ENCODE measurements around the gene ERICH6.

DNA sequence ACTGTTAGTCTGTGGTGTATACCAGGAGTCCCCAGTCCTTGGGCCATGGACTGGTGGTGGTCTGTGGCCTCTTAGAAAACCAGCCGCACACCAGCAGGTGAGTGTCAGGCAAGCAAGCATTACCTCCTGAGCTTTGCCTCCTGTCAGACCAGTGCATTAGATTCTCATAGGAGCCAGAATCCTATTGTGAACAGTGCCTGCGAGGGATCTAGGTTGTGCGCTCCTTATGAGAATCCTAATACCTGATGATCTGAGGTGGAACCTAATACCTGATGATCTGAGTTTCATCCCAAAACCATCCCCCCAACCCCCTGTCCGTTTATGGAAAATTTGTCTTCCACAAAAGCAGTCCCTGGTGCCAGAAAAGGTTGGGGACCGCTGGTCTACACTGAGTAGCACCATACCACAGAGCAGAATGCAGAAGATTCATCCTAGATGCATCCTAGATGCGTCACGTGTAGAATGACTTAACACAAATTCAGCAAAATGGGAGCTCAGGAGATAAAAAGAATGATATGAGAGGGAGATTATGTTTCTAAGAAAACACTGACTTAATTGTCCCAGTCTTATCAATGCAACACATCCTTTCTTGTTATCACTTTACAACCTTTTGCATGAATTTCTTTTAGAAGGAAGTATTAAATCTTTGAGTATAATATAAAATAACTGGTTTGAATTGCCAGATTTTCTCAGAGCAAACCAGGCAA, 72.1 kb downstream of the ERICH6 start:
- no peak for TF ChIP-seq POLR2AphosphoS5 (IDR thresholded peaks at IDR 0.05; ENCODE audit: low read depth, low read length)
- TF ChIP-seq SIN3A (IDR thresholded peaks at IDR 0.05; ENCODE audit: borderline replicate concordance, insufficient read depth, low read length): no peak
- TF ChIP-seq, protein P1, sequence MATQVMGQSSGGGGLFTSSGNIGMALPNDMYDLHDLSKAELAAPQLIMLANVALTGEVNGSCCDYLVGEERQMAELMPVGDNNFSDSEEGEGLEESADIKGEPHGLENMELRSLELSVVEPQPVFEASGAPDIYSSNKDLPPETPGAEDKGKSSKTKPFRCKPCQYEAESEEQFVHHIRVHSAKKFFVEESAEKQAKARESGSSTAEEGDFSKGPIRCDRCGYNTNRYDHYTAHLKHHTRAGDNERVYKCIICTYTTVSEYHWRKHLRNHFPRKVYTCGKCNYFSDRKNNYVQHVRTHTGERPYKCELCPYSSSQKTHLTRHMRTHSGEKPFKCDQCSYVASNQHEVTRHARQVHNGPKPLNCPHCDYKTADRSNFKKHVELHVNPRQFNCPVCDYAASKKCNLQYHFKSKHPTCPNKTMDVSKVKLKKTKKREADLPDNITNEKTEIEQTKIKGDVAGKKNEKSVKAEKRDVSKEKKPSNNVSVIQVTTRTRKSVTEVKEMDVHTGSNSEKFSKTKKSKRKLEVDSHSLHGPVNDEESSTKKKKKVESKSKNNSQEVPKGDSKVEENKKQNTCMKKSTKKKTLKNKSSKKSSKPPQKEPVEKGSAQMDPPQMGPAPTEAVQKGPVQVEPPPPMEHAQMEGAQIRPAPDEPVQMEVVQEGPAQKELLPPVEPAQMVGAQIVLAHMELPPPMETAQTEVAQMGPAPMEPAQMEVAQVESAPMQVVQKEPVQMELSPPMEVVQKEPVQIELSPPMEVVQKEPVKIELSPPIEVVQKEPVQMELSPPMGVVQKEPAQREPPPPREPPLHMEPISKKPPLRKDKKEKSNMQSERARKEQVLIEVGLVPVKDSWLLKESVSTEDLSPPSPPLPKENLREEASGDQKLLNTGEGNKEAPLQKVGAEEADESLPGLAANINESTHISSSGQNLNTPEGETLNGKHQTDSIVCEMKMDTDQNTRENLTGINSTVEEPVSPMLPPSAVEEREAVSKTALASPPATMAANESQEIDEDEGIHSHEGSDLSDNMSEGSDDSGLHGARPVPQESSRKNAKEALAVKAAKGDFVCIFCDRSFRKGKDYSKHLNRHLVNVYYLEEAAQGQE (IDR thresholded peaks at IDR 0.05; ENCODE audit: insufficient read depth in 1 of 2, low read depth in 2 of 2, low read length in 2 of 2): no peak

Measured in PFSK-1 (cell line).